OCI-LY7 (cell line): Measurements from ENCODE around the gene TRMT61B. TPM values are rescaled to one million over a fixed set of nuclear protein-coding genes. Genes with fewer than 3 reads are reported as not detected.

ENCODE experiments used
- BruUV-seq: library from RNA; stranded (reverse); fragments of 400-500 nt; replicated peaks from 2 replicates; lab custom pipeline; 2021; lab: Mats Ljungman, UMichigan
- CTCF ChIA-PET: fragments of 300-600 bp; sonication (Branson Sonifier 250); formaldehyde crosslinking; loops from one replicate; lab custom pipeline; 2022; ENCODE audit warnings: antibody characterized with exemption; ENCODE audit not compliant: unreplicated experiment; lab: Charles Lee
- POLR2A ChIA-PET: fragments of 300-600 bp; sonication (Branson Sonifier 250); formaldehyde crosslinking; loops from one replicate; lab custom pipeline; 2022; ENCODE audit warnings: antibody characterized with exemption; lab: Charles Lee
- DNase-seq: peaks from one replicate; pipeline ENCODE4 v3.0.0-alpha.2; 2015; ENCODE audit warnings: low spot score
- H2AFZ ChIP-seq: fragments of 200-600 bp; sonication (generic), shearing (Covaris generic); 2 replicates; pipeline ENCODE4 v1.6.1; 2014; ENCODE audit warnings: mild to moderate bottlenecking, antibody characterized with exemption, low read length, moderate library complexity
- H3K27ac ChIP-seq: fragments of 200-600 bp; sonication (generic); 2 replicates; pipeline ENCODE4 v1.5.1; 2014; ENCODE audit warnings: mixed run types, low read depth, mild to moderate bottlenecking, moderate library complexity, low read length, inconsistent platforms; ENCODE audit not compliant: poor library complexity, severe bottlenecking
- H3K36me3 ChIP-seq: fragments of 200-600 bp; sonication (generic); 2 replicates; pipeline ENCODE4 v1.6.1; 2014; ENCODE audit warnings: mild to moderate bottlenecking, antibody characterized with exemption, low read length, moderate library complexity, mixed read lengths; ENCODE audit not compliant: insufficient read depth
- H3K4me1 ChIP-seq: fragments of 200-600 bp; sonication (generic); 2 replicates; pipeline ENCODE4 v1.5.1; 2014; ENCODE audit warnings: mild to moderate bottlenecking, low read length; ENCODE audit not compliant: insufficient read depth, poor library complexity, severe bottlenecking
- H3K4me2 ChIP-seq: fragments of 200-600 bp; sonication (generic); 2 replicates; pipeline ENCODE4 v1.6.1; 2014; ENCODE audit warnings: mild to moderate bottlenecking, low read length
- H3K4me3 ChIP-seq: fragments of 200-600 bp; sonication (generic); 2 replicates; pipeline ENCODE4 v1.5.1; 2014; ENCODE audit warnings: mild to moderate bottlenecking, low read depth, low read length; ENCODE audit not compliant: poor library complexity, severe bottlenecking
- H3K79me2 ChIP-seq: fragments of 200-600 bp; sonication (generic); 2 replicates; pipeline ENCODE4 v1.6.1; 2016; ENCODE audit warnings: low read depth, mild to moderate bottlenecking, low read length, moderate library complexity, mixed read lengths; ENCODE audit not compliant: insufficient read depth
- H3K9me2 ChIP-seq: fragments of 200-600 bp; sonication (generic); 2 replicates; pipeline ENCODE4 v1.6.1; 2016; ENCODE audit warnings: mild to moderate bottlenecking, low read length, mixed read lengths; ENCODE audit not compliant: insufficient read depth
- H3K9me3 ChIP-seq: fragments of 200-600 bp; sonication (generic); 2 replicates; pipeline ENCODE4 v1.6.1; 2014; ENCODE audit warnings: mild to moderate bottlenecking, mixed run types, low read length, mixed read lengths
- H4K20me1 ChIP-seq: fragments of 200-600 bp; sonication (generic); 2 replicates; pipeline ENCODE4 v1.6.1; 2014; ENCODE audit warnings: mild to moderate bottlenecking, antibody characterized with exemption, low read length, moderate library complexity, mixed read lengths; ENCODE audit not compliant: insufficient read depth
- EZH2phosphoT487 ChIP-seq: fragments of 200-600 bp; sonication (generic); IDR thresholded peaks from 2 replicates; pipeline ENCODE4 v1.6.1; 2018; ENCODE audit warnings: low read depth, borderline replicate concordance, mild to moderate bottlenecking, mixed run types, antibody characterized with exemption, low read length, moderate library complexity, mixed read lengths
- intact Hi-C: fragments of 100-400 bp; cut with micrococcal nuclease; formaldehyde crosslinking; loops from one replicate; pipeline ENCODE4 v1.10.0; 2022; ENCODE audit not compliant: unreplicated experiment
- total RNA-seq, 2 experiments: library from RNA; depleted of rRNA in 1 of 2; stranded (reverse); fragments of >200 nt in 1 of 2; shearing (Covaris generic) in 1 of 2; gene quantifications; 2 replicates each; pipeline ENCODE4 v1.2.3, GENCODE V29; 2014 to 2022
- TF ChIP-seq, protein P1 (sequence below): fragments of 200-600 bp; sonication (generic); conservative IDR thresholded peaks from 2 replicates; pipeline ENCODE4 v1.5.1; 2014; ENCODE audit warnings: mild to moderate bottlenecking, antibody characterized with exemption, low read length, moderate library complexity, mixed read lengths

The TRMT61B gene
- total RNA-seq, 2 experiments from 2014 or later, result 17.8 to 22.7 TPM

- peaks cover 88% of the 10 kb centered on the region for H3K79me2 ChIP-seq
- no peaks in the 10 kb centered on the region for H3K9me3 ChIP-seq
- TF ChIP-seq, protein P1, sequence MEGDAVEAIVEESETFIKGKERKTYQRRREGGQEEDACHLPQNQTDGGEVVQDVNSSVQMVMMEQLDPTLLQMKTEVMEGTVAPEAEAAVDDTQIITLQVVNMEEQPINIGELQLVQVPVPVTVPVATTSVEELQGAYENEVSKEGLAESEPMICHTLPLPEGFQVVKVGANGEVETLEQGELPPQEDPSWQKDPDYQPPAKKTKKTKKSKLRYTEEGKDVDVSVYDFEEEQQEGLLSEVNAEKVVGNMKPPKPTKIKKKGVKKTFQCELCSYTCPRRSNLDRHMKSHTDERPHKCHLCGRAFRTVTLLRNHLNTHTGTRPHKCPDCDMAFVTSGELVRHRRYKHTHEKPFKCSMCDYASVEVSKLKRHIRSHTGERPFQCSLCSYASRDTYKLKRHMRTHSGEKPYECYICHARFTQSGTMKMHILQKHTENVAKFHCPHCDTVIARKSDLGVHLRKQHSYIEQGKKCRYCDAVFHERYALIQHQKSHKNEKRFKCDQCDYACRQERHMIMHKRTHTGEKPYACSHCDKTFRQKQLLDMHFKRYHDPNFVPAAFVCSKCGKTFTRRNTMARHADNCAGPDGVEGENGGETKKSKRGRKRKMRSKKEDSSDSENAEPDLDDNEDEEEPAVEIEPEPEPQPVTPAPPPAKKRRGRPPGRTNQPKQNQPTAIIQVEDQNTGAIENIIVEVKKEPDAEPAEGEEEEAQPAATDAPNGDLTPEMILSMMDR, result no peak
- ChIA-PET POLR2A (interaction anchor here (0.6 kb wide), 1 partner anchor 26 kb away, joined by 4 read pairs; no protein-coding TSS in a partner anchor), CTCF (no interaction called here)
- BruUV-seq, result no TSS peak
- H3K4me3 ChIP-seq, result no peak overlapping the region
- no peaks in the 10 kb centered on the region for H3K4me1 ChIP-seq
- DNase-seq, result no peak
- H3K36me3 ChIP-seq, result peaks cover 100% of the 10 kb centered on the region
- H2AFZ ChIP-seq, result no peak overlapping the region
- H3K9me2 ChIP-seq, result no peaks in the 10 kb centered on the region
- no peak overlapping the region for H3K4me2 ChIP-seq
- H4K20me1 ChIP-seq, result peaks cover 42% of the 10 kb centered on the region
- H3K27ac ChIP-seq, result no peak overlapping the region
- intact Hi-C loops, result no loop called here
Measured at GRCh38 chr2:28906376-28906775, 36.3 kb upstream of the TRMT61B start.

- Histone ChIP-seq H2AFZ (no peak overlapping the region), H3K36me3 (peaks cover 100% of the 10 kb centered on the region), H4K20me1 (peaks cover 50% of the 10 kb centered on the region), H3K9me2 (no peaks in the 10 kb centered on the region), H3K27ac (no peak overlapping the region), H3K4me3 (no peak overlapping the region), H3K4me1 (no peaks in the 10 kb centered on the region), H3K4me2 (no peak overlapping the region), H3K9me3 (no peaks in the 10 kb centered on the region), H3K79me2 (peaks cover 89% of the 10 kb centered on the region)
- TF ChIP-seq EZH2phosphoT487, result no peak
- TF ChIP-seq, protein P1, result no peak
- no TSS peak for BruUV-seq
- CTCF ChIA-PET, result no interaction called here
- POLR2A ChIA-PET, result interaction anchor here (0.7 to 1.8 kb wide), 4 partner anchors 9 to 1081 kb away, joined by 4 to 11 read pairs (median 4); no protein-coding TSS in a partner anchor
- DNase-seq, result no peak
- intact Hi-C loops, result no loop called here
Measured at GRCh38 chr2:28905533-28905932, 35.4 kb upstream of the TRMT61B start.

GRCh38 chr2:28904802-28905457 is 34.8 kb upstream of the TRMT61B start:
- Histone ChIP-seq H3K79me2 (peaks cover 89% of the 10 kb centered on the region), H2AFZ (no peak overlapping the region), H4K20me1 (peaks cover 50% of the 10 kb centered on the region), H3K4me1 (peaks cover 2% of the 10 kb centered on the region), H3K27ac (no peak overlapping the region), H3K4me3 (no peak overlapping the region), H3K9me2 (no peaks in the 10 kb centered on the region), H3K36me3 (peaks cover 99% of the 10 kb centered on the region), H3K4me2 (no peak overlapping the region), H3K9me3 (no peaks in the 10 kb centered on the region)
- TF ChIP-seq EZH2phosphoT487, result no peak
- TF ChIP-seq, protein P1, result no peak
- DNase-seq, result no peak
- TSS peak; percentile 10 for BruUV-seq
- ChIA-PET CTCF (interaction anchor here (0.5 kb wide), 1 partner anchor 17 kb away, joined by 3 read pairs; no protein-coding TSS in a partner anchor), POLR2A (interaction anchor here (0.7 to 1.8 kb wide), 4 partner anchors 8 to 1082 kb away, joined by 4 to 11 read pairs (median 4); no protein-coding TSS in a partner anchor)
- intact Hi-C loops, result no loop called here
